Activated naive CD8-positive, alpha-beta T cell treated with anti-CD3 and anti-CD28 coated beads, Interleukin-2, amount 50 U/mL, for 16 hours (primary cell): ENCODE measurements around the gene SPG11.
A peak's percentile ranks its signal among the peaks of the same experiment; 100 is the strongest.
"Not testable (repeated sequence)": the region's sequence is repeated elsewhere in the genome, so short reads cannot be mapped to it uniquely, and the experiment has no call there.

Source experiments
- DNase-seq: peaks from one replicate; pipeline ENCODE4 v3.0.0-alpha.2; 2020; ENCODE audit warnings: low read depth, low spot score

SPG11 gene

DNA sequence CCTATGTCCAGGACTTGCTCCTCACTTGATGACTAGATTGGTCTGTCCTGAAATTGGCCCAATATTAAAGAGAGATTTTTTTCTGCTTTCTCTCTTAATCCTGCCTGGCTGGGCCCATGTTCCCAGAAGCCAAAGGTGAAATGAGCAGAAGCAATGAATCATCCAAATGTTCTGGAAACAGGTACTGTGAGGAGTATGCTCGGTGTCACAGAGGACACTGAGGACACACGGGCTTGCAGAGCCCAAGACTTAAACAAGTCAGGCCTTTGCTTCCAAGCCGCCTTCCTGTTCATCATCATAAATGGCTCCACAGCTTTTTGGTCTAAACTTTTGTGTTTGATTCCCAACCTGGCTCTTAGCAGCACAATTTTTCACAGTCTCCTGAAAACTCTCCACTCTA is 95.1 kb downstream of the SPG11 start:
- DNase-seq, result no peak

DNA sequence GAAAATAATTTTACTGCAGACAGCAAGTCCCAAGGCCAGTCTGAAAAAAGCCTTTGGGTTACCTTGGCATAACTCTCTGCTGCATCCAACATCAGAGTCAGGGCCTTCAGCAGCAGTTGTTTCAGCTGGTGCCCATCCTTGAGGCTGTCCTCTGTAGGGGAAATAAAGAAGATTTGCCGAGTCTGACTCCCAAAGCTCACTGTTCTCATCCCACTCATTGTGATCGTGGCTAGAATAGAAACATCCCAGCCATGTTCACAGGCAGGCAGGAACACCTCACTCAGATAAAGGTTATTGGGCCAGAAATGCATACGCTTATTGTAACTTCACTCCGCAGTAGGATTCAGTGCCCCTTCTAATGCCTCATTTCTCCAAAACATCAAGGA is 97.3 kb downstream of the SPG11 start:
- DNase-seq, result no peak

DNA sequence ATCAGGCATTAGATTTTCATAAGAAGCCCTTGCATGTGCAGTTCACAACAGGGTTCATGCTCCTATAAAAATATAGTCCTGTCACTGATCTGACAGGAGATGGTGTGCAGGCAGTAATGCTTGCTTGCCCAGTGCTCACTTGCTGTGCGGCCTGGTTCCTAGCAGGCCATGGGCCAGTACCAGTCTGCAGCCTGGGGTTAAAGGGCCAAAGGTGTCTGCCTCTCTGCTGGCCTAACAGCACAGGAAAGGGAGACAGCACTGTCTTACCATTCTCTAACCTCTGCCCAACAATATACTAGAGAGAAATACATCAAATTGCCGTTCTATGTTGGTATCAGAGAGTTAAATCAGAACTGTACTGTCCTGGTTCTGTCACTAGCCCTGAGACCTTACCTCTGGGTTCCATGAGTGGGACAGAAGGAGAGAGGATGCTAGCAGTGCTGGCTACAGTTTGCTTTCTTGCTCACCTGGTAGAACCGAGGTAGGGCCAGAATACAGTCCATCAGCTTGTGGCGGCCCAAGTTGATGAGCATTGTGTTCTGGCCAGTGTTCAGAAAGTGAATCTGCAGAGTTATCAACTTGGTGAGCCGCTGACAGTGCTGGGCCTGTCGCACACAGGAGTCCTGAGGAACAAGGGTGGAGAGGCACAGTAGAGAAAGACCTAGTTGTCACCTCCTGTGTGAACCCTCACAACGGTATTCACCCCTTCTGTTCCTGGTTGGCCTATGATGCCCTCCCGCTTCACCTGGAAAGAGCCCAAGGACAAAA is 97.9 kb downstream of the SPG11 start:
- no peak for DNase-seq

DNA sequence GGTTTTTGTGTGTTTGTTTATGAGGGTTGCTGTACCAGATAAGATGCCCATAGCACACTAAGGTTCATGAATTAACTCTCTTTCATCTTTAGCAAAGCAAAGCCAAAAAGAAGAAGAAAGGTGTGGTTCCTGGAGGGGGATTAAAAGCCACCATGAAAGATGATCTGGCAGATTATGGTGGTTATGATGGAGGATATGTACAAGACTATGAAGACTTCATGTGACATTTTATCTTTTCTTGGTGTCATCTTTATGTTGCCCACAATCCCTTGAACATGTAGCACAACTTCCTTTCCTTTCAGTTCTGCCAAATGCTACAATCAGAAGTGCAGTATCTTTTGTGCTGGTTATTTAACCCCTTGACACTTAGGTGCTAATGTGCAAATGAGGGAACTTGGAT is 102.5 kb downstream of the SPG11 start:
- not testable (repeated sequence) for DNase-seq

DNA sequence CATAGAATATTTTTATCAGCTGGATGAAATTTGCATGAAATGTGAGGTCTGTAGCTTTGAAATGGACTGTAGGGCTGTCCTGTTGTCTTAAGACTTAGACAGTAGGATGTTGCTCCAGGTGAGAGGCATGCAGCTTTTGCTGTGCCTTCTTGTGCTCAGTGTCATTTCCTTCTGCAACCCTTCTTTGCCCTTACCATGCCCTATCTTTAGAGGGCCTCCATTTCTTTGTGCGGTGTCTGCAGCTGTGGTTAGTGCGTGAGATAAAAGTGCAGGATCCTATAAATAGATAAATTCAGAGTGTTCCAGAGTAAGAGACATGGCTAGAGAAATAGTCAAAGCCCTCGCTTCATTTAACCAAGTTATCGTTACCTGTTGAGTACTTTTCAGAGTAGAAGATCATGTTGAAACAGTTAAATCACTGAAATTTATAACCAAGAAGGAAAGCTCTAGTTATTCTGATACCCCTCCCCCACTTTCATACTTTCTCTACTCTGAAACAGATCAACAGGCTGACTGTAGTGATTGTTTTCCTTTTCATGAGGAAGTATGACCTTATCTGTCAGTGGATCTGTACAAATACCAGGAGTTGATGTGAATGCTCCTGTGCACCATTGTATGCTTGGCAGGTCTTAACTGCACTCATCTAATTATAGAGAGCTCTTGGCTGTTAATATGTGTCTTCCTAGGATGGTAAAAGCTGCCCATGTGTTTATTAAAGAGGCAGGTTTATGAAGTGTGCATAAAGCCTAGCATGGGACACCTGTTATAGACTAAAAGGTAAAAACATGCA is 108.3 kb downstream of the SPG11 start:
- no peak for DNase-seq

DNA sequence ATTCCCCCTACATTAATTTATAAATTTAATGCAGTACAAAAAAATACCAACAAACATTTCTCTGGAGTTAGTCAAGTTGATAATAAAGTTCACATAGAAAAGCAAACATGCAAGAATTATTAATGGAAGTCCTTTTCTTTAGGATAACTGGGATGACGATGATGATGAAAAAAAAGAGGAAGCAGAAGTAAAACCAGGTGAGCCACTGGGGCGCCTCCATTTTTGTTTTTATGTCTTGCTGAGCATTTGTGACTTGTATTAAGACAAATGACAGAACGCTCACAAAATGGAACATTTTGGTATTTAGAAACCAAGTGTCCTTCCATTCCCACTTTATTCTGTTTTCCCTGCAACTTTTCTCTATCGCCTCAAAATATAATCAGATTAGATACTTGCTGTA is 112.7 kb downstream of the SPG11 start:
- no peak for DNase-seq

DNA sequence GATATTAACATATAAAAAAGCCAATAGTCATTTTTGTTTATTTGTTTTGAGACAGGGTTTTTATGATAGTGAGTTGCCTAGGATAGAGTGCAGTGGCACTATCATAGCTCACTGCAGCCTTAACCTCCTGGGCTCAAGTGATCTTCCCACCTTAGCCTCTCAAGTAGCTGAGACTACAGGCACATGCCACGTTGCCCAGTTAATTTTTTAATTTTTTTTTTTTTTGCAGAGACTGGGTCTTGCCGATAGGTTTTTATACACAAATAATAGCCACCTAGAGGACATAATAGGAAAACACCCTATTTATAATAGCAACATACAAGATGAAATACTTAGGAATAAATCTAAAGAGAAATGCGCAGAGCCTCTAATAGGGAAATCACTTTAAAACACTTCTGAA is 113.2 kb downstream of the SPG11 start:
- DNase-seq, result no peak

DNA sequence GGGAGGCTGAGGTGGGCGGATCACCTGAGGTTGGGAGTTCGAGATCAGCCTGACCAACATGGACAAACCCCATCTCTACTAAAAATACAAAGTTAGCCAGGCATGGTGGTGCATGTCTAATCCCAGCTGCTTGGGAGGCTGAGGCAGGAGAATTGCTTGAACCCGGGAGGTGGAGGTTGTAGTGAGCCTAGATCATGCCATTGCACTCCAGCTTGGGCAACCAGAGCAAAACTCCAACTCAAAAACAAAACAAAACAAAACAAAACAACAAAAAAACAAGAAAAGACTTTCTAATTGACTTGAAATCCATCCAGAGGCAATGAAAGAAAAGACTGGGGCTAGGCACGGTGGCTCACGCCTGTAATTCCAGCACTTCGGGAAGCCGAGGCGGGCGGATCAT is 114.3 kb downstream of the SPG11 start:
- DNase-seq, result not testable (repeated sequence)

DNA sequence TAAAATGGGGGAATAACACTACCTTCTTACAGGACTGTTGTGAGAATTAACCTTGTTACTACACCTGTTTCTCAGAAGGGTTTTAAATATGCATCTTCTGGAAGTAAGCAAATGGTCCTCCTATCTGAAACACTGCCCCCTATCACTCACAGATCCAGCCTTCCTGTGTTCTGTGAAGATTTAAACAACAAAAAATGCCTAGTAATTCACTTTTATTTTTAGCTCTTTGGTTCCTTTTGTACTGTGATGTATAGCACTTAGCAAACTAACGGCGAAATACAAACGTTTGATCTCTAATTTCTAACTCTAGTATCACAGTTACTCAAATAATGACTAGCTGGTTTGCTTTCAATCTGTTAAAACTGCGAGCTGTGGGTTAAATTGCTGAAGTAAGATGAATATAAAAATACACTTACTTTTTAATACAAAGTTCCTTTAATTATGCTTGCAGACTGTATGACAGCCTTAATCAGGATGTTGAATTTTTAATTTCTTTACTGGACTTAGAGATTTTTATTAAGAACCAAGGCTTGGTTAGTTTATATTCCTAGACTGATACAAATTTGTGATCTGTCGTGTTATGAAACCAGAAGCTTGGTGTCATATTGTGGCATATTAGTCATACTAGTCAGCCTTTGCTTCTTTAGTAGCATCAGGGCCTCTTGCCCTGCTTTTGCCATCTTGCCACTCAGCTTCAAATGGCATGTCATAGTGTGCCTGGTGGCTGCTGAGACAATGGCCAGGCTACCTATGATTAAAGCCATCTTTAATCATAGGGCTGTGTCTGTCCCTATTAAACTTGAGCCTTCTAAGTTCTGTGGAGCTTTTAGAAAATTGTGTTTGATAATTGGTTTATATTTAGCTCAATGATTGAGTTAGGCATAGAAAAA is 117.3 kb downstream of the SPG11 start:
- DNase-seq, result peak; percentile 13

DNA sequence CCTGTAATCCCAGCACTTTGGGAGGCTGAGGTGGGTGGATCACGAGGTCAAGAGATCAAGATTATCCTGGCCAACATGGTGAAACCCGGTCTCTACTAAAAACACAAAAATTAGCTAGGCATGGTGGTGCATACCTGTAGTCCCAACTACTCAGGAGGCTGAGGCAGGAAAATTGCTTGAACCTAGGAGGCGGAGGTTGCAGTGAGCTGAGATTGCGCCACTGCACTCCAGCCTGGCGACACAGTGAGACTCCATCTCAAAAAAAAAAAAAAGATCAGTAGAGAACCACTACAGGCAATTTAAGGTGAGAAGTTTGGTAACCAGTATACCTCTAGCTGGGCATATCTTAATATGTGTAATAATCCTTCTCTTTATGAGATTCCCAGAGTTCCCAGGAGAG is 118.7 kb downstream of the SPG11 start:
- not testable (repeated sequence) for DNase-seq

DNA sequence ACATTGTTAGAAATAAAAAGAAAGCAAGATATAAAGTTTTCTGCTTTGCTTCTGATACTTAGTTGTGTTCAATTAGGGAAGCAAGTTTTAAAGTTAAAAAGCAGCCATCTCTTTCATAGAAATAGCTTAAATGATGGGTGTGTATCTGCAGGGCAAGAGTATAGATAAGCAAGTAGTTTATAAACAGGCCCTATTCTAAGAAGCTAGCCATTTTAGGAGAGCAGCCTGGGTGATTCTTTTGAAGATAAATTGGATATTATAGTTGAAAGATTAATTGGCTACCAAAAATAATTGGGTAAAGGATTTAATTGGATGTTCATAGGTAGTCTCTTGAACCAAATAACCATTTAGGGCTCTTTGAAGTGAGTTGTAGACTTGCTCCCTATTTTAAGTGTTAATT is 120.9 kb downstream of the SPG11 start:
- DNase-seq, result no peak

DNA sequence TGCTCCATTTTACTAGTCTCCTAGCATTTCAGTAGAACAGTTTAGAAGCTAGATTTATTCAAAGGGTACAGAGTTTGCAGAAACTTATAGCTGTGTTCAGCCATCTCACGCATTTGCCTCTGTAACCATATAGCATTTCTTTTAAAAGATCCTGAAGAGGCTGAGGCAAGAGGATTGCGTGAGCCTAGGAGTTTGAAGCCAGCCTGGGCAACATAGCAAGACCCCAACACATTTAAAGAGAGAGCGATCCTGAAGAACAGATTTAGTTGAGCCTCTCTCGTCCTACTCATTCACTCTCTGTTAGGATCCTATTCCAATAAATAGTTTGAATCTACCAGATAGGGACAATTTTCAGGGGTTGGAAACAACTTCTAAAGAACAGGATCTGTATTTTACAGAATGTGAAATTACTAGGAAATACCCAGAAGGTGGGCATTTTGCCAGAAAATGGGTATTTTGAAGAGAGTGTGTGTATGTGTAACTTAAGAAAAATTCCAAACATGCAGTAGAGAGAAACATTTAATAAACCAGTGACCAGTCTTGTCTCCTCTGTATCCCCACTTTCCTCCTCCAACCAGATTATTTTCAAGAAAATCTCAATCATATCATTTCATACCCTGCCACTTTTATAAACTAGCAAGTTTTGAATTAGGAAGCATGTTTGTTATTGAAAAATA is 122.0 kb downstream of the SPG11 start:
- DNase-seq, result no peak

DNA sequence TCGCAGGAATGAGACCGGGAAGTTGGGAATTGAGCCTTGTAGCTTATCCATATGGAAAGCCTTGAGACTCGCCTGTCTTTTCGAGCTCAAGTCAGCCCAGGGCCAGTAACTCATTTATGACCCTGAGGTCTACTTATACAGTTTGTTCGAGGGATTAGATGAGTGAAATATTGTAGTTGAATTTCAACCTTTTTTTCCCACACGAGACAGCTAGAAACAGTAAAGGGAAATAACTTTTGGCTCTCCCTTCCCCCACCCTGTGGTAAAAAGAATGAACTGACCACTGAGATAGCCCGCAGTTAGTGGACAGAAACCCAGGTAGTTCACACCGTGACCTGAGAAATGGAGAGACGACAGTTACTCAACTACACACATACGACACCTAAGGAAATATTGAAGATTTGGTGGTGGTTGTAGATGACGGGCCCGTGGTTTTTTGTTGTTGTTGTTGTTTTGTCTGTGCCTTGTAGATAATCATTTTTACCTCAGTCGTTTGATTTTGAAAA is 125.7 kb downstream of the SPG11 start:
- DNase-seq, result no peak

DNA sequence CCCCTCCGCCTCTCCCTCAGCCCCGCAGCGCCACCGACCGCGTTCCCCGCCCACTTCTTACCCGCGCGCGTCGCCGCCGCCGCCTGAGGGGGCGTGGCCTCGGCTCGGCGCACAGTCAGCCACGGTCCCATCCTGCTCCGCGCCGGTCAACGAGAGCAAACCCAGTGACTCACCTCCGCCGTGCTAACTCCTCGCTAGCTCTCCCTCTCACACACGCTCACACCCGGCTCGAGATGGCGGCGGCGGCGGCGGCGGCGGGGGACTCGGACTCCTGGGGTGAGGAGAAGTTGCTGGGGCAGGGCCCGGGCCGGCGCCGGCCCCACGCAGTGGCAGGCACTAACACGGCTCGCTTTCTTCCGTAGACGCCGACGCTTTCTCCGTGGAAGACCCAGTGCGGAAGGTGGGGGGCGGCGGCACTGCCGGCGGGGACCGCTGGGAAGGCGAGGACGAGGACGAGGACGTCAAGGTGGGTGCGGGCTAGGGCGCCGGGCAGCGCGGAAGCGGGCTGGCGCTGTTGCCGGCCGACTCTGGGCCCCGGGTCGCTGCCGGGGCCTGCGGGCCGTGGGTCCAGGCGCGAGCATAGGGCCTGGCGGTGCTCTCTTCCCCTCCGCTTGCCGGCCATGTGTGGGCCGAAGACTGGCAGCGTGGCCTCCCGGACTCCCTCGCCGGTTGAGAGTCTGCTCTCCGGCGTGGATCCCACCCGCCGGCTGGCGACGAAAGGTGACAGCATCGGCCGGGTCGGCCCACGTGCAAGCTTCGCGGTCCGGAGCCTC is 126.3 kb downstream of the SPG11 start, which contains the start of gene EIF3J:
Gene EIF3J (plus strand): TSS at position 186 of the 773 bp plus-strand sequence. CDS start 48 bp downstream, at position 234.
- peak; percentile 89 for DNase-seq

DNA sequence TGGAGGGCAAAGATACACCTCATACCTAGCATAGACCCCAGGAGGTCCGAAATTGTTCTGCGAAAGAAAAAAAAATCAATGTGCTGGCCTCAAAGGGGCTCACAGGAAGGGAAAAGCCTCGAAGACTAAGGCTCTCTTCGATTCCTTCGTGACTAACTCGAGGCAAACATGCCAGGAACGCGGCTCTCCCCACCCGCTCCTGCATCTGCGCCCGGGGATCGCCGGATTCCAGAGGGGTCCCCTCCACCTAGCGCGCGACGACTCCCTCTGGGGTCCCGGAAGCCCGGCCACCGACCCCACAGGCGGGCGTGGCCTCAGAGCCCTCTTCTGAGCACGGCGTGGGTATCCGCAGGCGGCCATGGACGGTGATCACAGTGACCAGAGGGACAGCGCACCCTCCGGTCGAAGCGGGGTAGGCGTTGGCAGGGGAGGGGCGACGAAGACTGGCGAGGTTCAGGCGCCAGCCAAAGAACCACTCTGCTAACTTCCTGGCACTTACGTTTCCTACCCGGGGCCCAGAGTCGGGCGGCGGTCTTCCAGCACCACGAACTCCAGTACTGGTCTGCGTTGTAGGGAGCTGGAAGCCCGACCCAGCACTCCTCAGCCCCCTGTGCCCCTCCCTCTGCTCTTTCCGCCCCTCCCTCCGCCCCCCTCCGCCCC is 127.0 kb downstream of the SPG11 start:
- DNase-seq, result no peak

DNA sequence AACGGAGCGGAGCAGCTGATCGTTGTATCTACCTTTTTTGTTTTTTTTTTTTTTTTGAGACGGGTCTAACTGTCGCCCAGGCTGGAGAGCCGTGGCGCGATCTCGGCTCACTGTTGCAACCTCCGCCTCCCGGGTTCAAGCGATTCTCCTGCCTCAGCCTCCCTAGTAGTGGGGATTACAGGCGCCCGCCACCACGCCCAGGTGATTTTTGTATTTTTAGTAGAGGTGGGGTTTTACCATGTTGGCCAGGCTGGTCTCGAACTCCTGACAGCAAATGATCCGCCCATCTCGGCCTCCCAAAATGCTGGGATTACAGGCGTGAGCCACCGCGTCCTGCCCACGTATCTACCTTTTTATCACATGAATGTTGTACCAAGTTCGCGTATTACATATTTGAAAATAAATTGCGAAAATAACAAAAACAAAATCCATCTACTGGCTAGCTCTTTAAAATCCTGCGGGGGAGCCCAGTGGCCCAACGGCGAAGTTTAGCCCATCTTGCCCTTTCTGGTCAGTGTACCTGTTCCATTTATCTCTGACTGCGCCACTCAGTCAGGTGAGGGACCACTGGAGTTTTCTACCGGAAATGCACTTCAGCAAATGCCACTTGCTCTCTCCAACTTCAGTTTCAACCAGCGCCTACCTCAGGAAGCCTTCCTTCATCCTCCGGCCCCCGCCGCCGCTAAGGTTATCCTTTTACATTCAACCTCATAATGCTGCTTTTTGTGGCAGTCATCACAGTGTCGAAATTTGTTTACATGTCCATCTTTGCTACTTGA is 127.8 kb downstream of the SPG11 start:
- no peak for DNase-seq

DNA sequence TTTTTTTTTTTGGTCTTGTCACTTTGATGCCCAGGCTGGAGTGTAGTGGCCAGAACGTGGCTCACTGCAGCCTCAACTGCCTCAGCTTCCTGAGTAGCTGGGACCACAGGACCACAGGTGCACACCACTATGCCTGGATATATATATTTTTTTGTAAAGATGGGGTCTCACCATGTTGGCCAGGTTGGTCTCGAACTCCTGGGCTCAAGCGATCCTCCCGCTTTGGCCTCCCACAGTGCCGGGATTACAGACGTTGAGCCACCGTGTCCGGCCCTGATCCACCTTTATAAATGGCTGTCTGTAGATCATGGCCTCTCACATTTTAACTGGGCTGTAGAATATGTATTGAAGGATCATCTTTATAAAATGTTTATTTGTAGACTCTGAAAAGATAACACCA is 128.4 kb downstream of the SPG11 start:
- DNase-seq, result no peak

DNA sequence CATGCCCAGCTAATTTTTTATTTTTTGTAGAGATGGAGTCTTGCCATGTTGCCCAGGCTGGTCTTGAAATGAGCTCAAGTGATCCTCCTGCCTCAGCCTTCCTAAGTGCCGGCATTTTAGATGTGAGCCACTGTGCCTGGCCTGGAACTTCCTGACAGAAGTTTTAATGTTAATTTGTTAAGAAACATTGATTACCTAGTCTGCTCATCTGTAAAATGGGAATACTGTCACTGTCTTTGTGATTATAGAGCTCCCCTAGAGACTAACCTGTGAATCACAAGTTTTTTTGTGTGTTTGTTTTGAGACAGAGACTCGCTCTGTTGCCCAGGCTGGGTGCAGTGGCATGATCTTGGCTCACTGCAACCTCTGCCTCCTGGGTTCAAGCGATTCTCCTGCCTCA is 130.8 kb downstream of the SPG11 start:
- no peak for DNase-seq

DNA sequence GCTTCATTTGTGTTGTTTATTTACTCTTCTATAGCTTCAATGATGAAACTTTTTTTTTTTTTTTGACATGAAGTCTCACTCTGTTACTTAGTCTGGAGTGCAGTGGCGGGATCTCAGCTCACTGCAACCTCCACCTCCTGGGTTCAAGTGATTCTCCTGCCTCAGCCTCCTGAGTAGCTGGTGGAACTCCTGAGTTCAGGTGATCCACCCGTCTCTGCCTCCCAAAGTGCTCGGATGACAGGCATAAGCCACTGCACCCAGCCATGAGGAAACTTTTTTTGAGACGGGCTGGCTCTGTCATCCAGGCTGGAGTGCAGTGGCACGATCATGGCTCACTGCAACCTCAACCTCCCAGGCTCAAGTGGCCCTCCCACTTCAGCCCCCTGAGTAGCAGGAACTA is 131.2 kb downstream of the SPG11 start:
- DNase-seq, result not testable (repeated sequence)
